Fibroblast of peridontal ligament (primary cell): ENCODE results near the gene ZBTB4.
"Not testable (repeated sequence)": the region's sequence is repeated elsewhere in the genome, so short reads cannot be mapped to it uniquely, and the experiment has no call there.

Source experiments
- DNase-seq: peaks from one replicate; pipeline ENCODE4 v3.0.0-alpha.2; 2010; ENCODE audit errors: extremely low read depth

The ZBTB4 gene

DNA sequence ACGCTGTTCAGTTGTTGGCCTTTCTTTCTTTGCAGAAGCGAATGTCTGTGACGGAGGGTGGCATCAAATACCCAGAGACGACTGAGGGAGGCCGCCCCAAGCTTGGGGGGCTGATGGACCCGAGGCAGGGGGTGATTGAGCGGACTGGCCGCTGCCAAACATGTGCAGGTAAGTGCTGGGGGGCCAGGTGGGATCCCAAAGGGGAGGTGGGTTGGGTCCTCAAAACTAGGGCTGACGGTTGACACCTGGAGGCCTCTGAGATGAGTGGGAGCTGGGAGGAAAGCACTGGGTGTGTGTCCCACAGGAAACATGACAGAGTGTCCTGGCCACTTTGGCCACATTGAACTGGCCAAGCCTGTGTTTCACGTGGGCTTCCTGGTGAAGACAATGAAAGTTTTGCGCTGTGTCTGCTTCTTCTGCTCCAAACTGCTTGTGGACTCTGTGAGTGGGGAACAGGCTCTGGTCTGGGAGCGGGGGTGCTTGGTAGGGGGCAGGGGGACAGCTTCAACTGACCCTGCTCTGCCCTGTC, 16.5 kb upstream of the ZBTB4 start:
- DNase-seq: no peak

- DNase-seq: no peak
Measured at GRCh38 chr17:7493941-7494340, 14.5 kb upstream of the ZBTB4 start.

- DNase-seq: no peak
Measured at GRCh38 chr17:7491583-7491982, 12.2 kb upstream of the ZBTB4 start.

- DNase-seq: no peak
Measured at GRCh38 chr17:7490144-7490543, 10.7 kb upstream of the ZBTB4 start.

DNA sequence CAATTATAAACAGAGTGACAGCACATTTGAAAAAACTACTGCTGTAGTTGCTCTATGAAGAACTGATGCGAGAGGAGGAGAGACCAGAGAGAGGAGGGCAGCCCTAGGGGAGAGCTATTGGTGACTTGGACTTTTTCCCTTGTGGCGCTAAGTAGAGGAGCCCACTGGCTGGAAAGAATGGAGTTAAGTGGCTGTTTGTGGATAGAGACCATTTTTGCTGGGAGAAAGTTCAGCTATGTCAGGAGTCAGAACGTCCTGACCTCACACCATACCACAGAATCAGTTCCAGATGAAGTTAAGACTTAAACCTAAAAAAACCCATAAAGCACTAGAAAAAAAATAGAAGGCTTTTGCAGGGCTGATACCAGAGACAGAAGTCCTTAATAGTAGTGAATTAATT, 6.8 kb upstream of the ZBTB4 start:
- DNase-seq: peak; percentile 86

GRCh38 chr17:7484919-7485377, 5.5 kb upstream of the ZBTB4 start:
- DNase-seq: no peak

DNA sequence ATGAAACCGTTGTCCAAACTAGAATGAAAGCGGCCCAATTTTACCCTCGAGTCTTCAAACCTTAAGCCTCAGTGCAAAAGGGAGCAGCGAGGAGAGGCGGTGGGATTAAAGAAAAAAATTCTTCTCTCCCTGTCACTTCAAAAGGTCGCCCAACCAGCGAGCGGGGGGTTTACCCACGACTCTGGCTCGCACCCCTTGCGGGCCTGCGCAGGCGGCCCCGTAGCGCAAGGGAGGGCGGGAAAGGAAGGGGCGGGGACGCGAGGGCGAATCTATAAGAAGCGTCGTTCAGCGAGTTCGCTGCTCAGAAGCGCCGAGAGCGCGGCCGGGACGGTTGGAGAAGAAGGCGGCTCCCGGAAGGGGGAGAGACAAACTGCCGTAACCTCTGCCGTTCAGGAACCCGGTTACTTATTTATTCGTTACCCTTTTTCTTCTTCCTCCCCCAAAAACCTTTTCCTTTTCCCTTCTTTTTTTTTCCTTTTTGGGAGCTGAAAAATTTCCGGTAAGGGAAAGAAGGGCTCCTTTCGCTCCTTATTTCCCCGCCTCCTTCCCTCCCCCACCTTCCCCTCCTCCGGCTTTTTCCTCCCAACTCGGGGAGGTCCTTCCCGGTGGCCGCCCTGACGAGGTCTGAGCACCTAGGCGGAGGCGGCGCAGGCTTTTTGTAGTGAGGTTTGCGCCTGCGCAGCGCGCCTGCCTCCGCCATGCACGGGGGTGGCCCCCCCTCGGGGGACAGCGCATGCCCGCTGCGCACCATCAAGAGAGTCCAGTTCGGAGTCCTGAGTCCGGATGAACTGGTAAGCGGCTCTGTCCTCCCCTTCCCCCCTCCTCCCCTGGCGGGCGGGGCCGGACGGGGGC, 4.9 kb upstream of the ZBTB4 start, which contains the start of gene POLR2A:
TSS of gene POLR2A (plus strand) at position 300 of the 852 bp plus-strand sequence.
- DNase-seq: peak; percentile 98

DNA sequence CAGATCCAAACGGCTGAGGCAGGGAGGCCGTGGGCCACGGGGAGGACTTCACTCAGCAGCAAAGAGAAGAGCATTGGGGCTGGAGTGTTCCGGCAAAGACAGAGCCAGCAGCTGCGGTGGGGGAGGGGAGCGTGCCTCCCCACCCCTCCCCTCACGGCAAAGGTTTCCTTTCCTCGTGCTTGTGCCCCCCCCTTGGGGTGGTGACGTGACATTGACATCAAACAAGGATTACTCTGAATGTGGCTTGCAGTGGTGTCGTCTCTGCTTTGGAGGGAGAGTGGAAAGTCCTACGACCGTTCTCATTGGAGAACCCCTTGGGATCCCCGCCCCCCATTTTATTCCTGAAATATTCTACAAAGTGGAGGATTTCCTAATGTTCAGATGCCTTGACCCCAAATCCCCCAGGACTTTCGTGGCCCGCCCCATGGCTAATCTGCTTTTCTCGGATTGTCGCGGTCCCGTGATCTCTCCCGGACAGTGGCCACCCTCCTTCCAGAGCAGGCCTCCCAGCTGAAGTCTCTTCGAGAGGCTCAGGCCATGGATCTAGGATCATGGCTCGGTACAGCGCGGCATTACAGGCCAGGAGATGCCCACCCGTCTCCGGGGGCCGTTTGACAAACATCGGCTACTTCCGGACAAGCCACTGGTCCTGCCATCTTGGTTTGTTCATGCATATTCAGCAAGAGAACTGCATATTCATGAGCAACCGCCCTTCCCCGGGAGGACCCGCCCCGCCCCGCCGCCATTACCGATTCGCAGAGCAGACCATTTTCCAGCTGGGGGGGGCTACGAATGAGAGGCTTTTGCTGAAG, 4.0 kb upstream of the ZBTB4 start:
- peak; percentile 95 for DNase-seq

DNA sequence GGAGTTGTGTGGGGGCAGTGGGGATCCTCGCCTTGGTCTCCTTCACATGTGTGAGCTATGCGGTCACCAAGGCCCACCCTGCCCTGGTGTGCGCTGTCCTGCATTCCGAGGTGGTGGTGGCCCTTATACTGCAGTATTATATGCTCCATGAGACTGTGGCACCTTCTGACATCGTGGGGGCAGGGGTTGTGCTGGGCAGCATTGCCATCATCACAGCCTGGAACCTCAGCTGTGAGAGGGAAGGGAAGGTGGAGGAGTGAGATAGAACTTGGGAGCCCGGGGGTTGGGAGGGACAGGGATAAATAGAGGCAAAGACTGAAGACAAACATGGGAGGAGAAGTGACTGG, 3.3 kb upstream of the ZBTB4 start:
- not testable (repeated sequence) for DNase-seq

- DNase-seq: not testable (repeated sequence)
Measured at GRCh38 chr17:7481842-7482741, 2.7 kb upstream of the ZBTB4 start.

DNA sequence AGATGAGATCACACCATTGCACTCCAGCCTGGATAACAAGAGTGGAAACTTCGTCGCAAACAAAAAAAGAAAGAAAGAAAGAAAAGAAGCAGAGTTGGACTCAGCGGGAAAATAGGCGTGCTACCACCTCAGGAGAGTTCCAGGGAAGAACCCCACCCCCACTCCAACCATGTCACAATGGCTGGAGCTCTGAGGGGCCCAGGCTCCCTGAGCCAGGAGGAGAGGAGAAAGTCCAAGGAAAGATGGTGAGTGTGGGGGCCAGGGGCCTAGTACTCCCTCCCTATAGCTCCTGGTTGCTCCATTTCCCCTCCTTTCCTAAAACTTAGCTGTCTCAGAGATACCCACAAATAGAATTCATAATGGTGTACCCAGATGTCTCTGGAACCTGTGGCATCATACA, 1.8 kb upstream of the ZBTB4 start, which contains the start of gene SLC35G6:
TSS of gene SLC35G6 (plus strand) at position 172 of the 400 bp plus-strand sequence. CDS start at position 243, 71 bp downstream.
- DNase-seq: not testable (repeated sequence)

DNA sequence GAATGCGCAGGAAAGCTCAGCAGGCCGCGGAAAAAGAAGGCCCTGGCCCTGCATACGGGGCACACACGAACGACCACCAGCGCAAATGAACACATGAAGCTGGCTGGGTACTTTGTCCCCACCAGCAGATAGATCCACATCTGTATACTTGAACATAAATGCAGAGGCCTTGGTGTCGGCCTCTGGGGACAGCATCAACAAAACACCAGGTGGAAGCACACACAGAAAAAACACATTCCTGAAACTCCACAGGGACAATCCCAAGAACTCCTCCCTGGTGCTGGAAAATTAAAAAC, 606 bp upstream of the ZBTB4 start:
- DNase-seq: no peak

DNA sequence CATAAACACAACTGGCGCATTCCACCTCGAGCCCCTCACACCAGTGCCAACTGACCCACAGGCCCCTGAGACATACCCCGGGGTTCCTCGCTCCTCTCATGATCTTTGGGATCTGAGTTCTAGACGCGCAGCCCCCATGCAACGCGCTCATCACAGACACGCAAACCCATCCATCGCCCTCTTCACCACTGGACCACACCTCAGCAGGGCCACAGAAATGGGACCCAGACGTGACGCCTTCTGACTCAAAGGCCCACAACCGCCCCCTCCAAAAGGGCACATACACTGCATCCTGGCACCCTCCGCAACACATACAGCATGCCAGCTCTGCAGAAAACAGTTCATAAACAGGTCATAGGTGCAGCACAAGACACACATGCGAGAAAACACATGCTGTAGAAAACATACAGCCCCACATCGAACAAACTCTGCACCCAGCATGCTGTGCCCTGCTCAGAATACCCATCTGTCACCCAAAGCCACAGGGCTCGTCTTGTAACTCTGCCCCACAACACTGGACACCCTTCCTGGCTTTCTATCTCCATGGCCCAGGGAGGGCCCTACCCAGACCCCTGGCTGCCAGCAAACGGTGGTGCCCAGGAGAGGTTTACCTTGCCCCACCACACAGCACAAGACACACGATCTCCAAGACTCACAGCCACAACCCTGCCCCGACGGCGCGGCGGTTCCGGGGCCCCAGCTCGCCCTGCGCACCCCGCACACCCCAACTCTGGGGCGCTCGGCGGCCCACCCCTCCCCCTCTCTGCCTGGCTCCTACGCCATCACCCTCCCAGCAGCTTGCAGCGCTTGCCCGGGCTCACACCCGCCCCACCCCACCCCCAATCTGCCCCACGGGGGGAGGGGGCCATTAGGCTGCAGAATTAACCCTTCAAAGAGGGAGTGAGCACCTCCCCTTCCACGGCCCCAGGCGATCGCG, 887 bp downstream of the ZBTB4 start:
- DNase-seq: peak; percentile 40

DNA sequence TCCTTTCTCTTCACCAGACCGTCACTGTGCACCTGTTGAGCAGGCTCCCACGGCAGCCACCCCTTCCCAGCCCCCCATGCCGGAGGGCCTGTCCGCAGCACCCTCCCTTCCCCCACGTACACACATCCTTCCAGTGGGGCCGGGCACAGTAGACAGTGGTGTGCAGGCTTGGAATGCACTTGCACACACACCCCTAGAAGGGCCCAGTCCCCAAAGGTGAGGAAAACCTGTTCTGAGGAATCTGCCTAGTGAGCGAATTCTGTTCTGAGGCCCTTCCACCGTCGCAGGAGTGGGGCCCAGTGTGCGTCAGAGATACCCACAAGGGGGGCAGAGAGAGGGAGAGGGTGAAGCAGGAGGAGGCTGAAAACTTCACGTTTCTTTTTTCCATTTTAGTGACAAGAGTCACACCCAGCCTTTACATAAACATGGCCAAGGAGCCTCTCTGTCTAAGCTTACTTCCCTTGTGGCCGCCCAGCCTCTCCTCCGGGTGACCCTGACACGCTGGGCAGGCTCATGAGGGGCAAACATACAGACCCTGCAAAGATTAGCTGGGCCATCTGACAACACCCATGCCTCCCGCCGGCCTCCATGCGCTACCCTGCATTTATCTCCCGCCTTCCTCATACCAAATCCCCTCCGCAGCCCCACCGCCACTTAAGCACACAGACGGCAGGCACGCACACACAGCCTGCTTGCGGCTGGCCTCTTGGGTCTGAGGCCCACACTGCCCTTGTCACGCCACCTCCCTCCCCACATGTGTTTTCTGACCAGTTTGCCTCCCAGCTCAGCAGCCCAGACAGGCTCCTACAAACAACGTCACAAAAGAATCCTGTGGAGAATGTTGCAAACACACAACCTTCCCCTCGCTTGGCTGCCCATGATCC, 1.8 kb downstream of the ZBTB4 start:
- DNase-seq: peak; percentile 93

- no peak for DNase-seq
Measured at GRCh38 chr17:7476951-7477350, 2.5 kb downstream of the ZBTB4 start.

GRCh38 chr17:7476494-7476893, 2.9 kb downstream of the ZBTB4 start:
- no peak for DNase-seq

- DNase-seq: no peak
Measured at GRCh38 chr17:7475764-7476422, 3.5 kb downstream of the ZBTB4 start.

DNA sequence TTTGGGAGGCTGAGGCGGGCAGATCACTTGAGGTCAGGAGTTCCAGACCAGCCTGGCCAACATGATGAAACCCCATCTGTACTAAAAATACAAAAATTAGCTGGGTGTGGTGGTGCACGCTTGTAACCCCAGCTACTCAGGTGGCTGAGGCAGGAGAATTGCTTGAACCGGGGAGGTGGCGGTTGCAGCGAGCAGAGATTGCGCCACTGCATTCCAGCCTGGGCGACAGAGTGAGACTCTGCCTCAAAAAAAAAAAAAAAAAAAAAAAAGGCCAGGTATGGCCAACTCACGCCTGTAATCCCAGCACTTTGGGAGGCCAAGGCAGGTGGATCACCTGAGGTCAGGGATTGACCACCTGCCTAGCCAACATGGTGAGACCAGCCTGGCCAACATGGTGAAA, 4.7 kb downstream of the ZBTB4 start:
- not testable (repeated sequence) for DNase-seq

DNA sequence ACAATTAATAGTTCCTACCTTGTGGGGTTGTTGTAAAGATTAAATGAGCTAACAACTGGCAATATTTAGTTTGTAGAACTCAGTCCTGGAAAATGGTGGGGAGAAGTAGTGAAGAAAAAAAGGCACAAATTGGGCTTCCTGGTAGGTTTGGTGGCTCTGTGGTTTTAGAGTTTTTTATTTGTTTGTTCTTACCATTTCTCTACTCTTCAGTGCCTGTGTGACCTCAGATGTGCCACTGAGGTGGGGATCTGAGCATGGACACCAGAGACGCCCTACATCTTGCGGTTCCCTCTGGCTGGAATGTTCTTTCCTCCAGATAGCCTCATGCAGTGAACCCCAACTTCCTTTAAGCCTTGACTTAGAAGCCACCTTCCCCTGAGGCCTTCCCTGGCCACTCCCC, 7.7 kb downstream of the ZBTB4 start:
- no peak for DNase-seq
